GM13976 (cell line): ENCODE measurements around the gene TMEM106A.
"Not testable (repeated sequence)": the region's sequence is repeated elsewhere in the genome, so short reads cannot be mapped to it uniquely, and the experiment has no call there.

ENCODE experiments used
- DNase-seq: peaks from one replicate; pipeline ENCODE4 v3.0.0; 2012; ENCODE audit warnings: low spot score
- in situ Hi-C: fragments of 300-500 bp; cut with MboI; formaldehyde crosslinking; loops from one replicate; pipeline ENCODE4 v1.12.0; 2022; ENCODE audit warnings: low sequenced_read_pairs, mixed read lengths, inconsistent platforms; ENCODE audit not compliant: unreplicated experiment
- TF ChIP-seq, protein P1 (sequence below): IDR thresholded peaks from 2 replicates; pipeline ENCODE4 v1.5.1; 2012; ENCODE audit warnings: borderline replicate concordance, mild to moderate bottlenecking; ENCODE audit not compliant: insufficient read depth; ENCODE audit errors: extremely low read depth, missing control alignments, control extremely low read depth

TMEM106A gene

DNA sequence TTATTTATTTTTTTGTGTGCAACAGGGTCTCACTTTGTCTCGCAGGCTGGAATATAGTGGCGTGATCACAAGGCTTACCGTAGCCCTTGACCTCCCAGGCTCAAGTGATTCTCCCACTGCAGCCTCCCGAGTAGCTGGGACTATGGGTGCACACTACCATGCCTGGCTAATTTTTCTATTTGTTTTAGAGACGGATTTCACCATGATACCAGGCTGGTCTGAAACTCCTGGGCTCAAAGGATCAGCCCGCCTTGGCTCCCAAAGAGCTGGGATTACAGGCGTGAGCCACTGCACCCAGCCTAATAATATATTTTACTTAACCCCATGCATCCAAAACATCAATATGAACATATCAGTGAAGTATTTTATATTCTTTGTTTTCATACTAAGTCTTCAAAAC lies 14.7 kb downstream of the TMEM106A start:
- in situ Hi-C loops, result no loop called here

DNA sequence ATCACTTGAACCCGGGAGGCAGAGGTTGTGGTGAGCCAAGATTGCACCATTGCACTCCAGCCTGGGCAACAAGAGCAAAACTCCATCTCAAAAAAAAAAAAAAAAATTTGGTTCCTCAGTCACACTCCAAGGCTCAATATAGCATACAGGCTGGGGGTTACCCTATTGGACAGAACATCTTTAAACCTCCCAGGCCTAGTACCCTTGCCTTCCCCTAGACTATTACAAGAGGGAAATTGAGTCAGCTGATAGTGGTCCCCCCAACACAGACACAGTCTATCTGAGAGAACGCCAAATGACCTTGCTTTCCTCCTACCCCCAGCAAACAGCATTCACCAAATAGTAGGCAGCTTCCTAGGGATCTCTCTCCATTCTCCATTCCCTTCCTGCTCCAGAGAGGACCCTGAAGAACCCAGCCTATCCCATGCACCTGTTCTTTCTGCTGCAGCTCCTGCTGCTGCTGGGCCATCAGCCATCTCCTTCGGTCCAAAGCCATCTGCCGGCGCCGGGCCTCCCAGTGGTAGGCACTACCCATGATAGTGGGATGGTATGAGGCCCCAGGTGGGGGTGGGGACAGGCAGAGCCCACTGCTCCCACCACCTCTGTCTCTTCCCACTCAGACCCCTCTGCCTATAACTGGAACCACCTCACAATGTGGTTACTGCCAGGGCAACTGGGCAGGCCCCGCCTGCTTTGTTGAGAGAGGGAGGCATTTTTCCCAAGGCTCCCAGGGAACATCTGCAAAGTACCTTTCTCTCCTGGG lies 16.5 kb downstream of the TMEM106A start, which contains the start of gene CCDC200:
TSS of gene CCDC200 (minus strand) at position 604 of the 763 bp plus-strand sequence. CDS start at position 535, 69 bp downstream.
- in situ Hi-C loops, DNase-seq: not testable (repeated sequence)

More for the DNA sequence above, 14.7 kb downstream of the TMEM106A start:
- TF ChIP-seq, protein P1, sequence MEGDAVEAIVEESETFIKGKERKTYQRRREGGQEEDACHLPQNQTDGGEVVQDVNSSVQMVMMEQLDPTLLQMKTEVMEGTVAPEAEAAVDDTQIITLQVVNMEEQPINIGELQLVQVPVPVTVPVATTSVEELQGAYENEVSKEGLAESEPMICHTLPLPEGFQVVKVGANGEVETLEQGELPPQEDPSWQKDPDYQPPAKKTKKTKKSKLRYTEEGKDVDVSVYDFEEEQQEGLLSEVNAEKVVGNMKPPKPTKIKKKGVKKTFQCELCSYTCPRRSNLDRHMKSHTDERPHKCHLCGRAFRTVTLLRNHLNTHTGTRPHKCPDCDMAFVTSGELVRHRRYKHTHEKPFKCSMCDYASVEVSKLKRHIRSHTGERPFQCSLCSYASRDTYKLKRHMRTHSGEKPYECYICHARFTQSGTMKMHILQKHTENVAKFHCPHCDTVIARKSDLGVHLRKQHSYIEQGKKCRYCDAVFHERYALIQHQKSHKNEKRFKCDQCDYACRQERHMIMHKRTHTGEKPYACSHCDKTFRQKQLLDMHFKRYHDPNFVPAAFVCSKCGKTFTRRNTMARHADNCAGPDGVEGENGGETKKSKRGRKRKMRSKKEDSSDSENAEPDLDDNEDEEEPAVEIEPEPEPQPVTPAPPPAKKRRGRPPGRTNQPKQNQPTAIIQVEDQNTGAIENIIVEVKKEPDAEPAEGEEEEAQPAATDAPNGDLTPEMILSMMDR, result no peak
- DNase-seq, result no peak

DNA sequence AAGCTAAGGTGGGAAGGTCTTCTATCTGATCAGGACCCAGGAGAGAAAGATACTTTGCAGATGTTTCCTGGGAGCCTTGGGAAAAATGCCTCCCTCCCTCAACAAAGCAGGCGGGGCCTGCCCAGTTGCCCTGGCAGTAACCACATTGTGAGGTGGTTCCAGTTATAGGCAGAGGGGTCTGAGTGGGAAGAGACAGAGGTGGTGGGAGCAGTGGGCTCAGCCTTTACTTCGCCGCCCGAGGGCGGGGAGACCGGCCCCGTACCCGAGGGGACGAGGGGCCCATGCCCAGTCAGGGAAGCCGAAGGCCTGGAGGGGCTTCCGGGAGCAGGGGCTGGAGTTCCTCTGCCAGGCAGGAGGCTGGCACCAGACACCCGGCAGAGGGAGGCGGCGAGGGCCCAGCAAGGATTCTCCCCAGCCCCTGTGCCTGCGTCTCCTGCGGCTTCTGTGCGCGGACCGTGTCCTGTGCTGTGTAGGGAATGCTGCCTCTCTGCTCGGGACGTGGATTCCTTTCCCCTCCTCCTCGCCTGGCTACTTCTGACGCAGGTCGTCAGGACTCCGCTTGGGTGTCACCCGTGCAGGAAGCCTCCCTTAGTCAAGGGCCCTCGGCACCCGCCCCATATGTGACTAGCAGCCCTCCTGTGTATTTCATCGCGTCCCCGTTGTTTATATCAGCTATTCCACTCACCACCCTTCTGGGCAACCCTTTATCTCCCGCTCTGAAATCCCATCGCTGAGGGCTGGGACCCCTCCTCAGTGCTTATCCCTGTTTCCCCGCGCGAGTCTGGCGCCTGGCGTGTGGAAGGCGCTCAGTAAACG lies 19.7 kb downstream of the TMEM106A start:
- DNase-seq, in situ Hi-C loops: not testable (repeated sequence)

DNA sequence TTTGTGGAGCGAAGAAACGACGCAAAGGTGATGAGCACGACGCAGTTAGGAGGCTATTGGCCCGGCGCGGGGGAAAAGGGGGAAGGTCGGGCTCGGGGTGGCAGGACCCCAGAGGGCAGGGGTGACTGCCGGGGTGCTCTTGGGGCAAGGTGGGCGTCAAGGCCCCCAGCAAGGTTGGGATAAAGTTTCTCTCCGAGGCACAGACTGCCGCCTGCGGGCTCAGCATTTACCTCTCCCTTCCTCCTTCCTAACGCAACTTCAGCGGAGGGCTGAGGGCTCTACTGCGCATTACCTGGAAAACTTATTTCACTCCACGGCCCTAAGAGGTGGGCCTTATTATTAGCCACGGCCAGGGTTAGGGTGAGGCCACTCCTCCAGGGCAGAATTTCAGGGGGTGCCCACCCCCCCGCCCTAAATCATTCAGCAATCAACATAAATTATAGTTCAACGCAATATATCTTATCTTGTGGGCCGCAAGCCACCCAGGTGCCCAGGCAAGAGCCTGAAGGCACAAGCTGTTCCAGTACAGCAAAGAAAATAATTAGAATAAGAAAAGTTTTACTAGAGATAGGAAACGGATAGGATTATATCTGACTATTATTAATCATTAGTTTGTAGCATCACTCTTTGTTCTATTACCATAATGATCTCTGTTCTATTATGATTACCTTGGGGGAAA lies 20.5 kb downstream of the TMEM106A start:
- DNase-seq, in situ Hi-C loops: not testable (repeated sequence)

DNA sequence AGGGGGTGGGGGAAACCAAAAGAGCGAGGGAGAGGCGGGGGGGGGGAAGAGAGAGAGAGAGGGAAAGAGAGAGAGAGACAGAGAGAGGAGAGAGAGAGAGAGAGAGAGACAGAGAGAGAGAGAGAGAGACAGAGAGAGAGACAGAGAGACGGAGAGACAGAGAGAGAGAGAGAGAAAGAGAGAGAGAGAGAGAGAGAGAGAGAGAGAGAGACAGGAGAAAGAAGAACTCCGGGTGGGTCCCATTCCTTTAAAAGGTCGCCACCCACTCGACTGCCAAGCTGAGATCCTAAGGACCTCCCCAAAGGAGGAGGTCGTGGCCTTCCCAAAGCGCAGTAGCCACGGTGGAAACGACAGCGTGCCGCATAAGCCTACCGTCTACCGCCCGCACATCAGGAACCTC lies 21.6 kb downstream of the TMEM106A start:
- in situ Hi-C loops, DNase-seq: not testable (repeated sequence)

DNA sequence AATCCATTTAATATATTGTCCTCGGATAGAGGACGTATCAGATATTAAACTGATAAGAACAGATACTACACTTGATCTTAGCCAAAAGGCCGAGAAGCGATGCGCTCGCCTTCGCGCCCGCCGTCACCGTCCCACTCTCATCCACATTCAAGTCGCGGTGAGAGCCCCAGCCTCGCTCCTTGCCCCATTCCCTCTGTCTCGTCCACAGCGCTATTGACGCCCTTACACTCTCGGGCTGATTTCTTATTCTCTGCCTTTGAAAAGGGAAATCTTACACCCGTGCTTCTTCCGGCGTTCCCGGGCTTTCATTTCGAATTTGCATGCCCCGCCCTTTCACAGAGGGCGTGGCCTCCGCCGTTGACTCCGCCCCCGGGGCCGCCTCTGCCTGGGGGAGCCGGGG lies 22.2 kb downstream of the TMEM106A start, which contains the start of gene RNU2-1:
TSS of gene RNU2-1 (minus strand) at position 101 of the 400 bp plus-strand sequence.
- DNase-seq, in situ Hi-C loops: not testable (repeated sequence)

DNA sequence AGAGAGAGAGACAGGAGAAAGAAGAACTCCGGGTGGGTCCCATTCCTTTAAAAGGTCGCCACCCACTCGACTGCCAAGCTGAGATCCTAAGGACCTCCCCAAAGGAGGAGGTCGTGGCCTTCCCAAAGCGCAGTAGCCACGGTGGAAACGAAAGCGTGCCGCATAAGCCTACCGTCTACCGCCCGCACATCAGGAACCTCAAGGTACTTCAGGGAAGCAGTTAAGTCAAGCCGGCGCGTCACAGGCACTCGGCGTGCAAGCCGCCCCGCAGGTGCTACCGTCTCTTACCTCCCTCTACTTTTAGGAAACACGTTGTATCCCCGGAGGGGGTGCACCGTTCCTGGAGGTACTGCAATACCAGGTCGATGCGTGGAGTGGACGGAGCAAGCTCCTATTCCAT lies 27.9 kb downstream of the TMEM106A start:
- in situ Hi-C loops, DNase-seq: not testable (repeated sequence)

DNA sequence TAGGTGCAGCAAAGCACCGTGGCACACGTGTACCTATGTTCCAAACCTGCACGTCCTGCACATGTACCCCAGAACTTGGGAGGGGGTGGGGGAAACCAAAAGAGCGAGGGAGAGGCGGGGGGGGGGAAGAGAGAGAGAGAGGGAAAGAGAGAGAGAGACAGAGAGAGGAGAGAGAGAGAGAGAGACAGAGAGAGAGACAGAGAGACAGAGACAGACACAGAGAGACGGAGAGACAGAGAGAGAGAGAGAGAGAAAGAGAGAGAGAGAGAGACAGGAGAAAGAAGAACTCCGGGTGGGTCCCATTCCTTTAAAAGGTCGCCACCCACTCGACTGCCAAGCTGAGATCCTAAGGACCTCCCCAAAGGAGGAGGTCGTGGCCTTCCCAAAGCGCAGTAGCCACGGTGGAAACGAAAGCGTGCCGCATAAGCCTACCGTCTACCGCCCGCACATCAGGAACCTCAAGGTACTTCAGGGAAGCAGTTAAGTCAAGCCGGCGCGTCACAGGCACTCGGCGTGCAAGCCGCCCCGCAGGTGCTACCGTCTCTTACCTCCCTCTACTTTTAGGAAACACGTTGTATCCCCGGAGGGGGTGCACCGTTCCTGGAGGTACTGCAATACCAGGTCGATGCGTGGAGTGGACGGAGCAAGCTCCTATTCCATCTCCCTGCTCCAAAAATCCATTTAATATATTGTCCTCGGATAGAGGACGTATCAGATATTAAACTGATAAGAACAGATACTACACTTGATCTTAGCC lies 29.1 kb downstream of the TMEM106A start:
- in situ Hi-C loops, DNase-seq: not testable (repeated sequence)

DNA sequence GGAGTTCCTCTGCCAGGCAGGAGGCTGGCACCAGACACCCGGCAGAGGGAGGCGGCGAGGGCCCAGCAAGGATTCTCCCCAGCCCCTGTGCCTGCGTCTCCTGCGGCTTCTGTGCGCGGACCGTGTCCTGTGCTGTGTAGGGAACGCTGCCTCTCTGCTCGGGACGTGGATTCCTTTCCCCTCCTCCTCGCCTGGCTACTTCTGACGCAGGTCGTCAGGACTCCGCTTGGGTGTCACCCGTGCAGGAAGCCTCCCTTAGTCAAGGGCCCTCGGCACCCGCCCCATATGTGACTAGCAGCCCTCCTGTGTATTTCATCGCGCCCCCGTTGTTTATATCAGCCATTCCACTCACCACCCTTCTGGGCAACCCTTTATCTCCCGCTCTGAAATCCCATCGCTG lies 34.8 kb downstream of the TMEM106A start:
- in situ Hi-C loops, DNase-seq: not testable (repeated sequence)
